Activated naive CD4-positive, alpha-beta T cell treated with anti-CD3 and anti-CD28 coated beads, Interleukin-2, amount 50 U/mL, for 24 hours (primary cell): ENCODE measurements around the gene UPK3BL1.
"Not testable (repeated sequence)": the region's sequence is repeated elsewhere in the genome, so short reads cannot be mapped to it uniquely, and the experiment has no call there.

Experiments
- H3K27ac Mint-ChIP-seq: one replicate; pipeline ENCODE4 v1.8.0; 2021; ENCODE audit warnings: mild to moderate bottlenecking, mixed read lengths
- H3K27me3 Mint-ChIP-seq: one replicate; pipeline ENCODE4 v1.8.0; 2021; ENCODE audit warnings: mixed read lengths
- H3K36me3 Mint-ChIP-seq: one replicate; pipeline ENCODE4 v1.8.0; 2021; ENCODE audit warnings: mixed read lengths
- H3K4me1 Mint-ChIP-seq: one replicate; pipeline ENCODE4 v1.8.0; 2021; ENCODE audit warnings: mixed read lengths
- H3K4me3 Mint-ChIP-seq: one replicate; pipeline ENCODE4 v1.8.0; 2021; ENCODE audit warnings: mild to moderate bottlenecking, mixed read lengths
- H3K9me3 Mint-ChIP-seq: one replicate; pipeline ENCODE4 v1.8.0; 2021; ENCODE audit warnings: mixed read lengths

Gene UPK3BL1

GRCh38 chr7:102606848-102607247, 35.7 kb downstream of the UPK3BL1 start:
- H3K27ac Mint-ChIP-seq, H3K27me3 Mint-ChIP-seq, H3K36me3 Mint-ChIP-seq, H3K4me1 Mint-ChIP-seq, H3K9me3 Mint-ChIP-seq, H3K4me3 Mint-ChIP-seq: not testable (repeated sequence)

DNA sequence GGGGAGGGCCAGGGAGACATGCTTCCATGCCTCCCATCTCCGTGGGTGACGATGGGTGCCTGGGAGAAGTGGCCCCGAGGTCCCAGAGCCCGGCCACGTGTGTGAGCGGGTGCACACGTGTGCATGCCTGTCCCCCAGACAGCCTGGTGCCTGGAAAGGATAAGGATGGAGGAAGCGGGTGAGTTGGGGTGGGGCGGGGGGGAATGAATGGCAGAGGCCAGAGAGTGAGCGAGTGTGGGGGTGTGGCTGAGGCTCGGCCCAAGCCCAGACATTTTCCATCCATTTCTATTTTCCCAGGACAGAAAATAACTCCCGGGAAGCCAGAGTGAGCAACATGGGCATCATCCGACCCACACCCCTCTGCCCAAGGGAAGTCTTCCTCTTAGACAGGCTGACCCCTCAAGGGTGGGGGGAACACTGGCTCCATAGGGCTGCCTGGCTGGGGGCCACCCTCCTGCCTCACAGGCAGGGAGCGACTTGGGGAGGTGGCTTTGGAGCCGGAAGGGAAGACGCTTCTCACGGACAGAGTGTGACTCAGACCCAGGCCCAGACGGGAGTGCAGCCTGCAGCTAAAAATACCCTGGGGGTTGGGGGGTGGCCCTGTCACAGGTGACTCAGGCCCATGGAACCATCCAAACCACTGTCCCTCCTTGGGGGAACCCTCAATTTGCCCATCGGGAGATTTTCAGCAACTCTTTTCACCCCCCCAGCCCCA, 38.0 kb downstream of the UPK3BL1 start:
- H3K27ac Mint-ChIP-seq, H3K9me3 Mint-ChIP-seq, H3K4me1 Mint-ChIP-seq, H3K27me3 Mint-ChIP-seq, H3K36me3 Mint-ChIP-seq, H3K4me3 Mint-ChIP-seq: not testable (repeated sequence)

GRCh38 chr7:102602317-102602716, 40.3 kb downstream of the UPK3BL1 start:
- H3K4me1 Mint-ChIP-seq, H3K27me3 Mint-ChIP-seq, H3K27ac Mint-ChIP-seq, H3K4me3 Mint-ChIP-seq, H3K9me3 Mint-ChIP-seq, H3K36me3 Mint-ChIP-seq: not testable (repeated sequence)

DNA sequence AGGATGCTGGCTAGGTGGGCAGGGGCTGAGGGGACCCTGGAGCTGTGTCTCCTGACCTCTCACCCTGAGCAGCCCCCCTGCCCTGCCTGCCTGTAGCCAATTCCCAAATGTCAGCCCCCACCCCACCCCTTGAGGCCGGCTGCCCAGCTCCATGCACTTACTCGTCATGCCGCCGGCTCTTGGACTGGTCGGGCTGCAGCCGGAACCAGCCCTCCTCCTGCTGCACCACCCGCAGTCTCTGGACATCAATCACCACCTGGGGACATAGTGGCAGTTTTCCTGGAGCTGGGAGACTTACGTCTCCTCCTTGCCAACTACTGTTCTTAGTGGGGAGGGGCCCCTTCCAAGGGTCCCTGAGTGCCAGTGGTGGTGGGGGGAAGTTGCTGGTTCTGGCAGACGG, 42.9 kb downstream of the UPK3BL1 start:
- not testable (repeated sequence) for H3K4me1 Mint-ChIP-seq, H3K27me3 Mint-ChIP-seq, H3K27ac Mint-ChIP-seq, H3K4me3 Mint-ChIP-seq, H3K36me3 Mint-ChIP-seq, H3K9me3 Mint-ChIP-seq

DNA sequence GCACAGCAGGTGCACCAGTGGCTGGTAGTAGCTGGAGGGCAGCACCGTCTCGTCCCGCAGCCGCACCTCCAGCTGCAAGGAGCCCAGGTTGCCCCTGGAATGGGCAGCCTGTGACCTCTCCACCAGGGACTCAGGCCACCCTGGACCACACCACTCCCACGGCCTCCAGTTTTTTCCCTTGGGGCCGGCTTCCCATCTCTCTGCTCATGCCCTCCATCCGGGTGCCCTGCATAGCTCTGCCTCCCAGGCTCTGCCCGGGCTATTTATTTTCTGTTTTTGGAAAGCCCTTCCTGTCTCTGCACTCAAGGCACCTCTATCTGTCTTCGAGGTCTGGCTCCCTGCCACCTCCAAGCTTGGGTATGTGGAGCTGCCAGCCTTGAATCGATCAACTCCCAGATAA, 46.6 kb downstream of the UPK3BL1 start:
- H3K4me1 Mint-ChIP-seq, H3K4me3 Mint-ChIP-seq, H3K9me3 Mint-ChIP-seq, H3K36me3 Mint-ChIP-seq, H3K27me3 Mint-ChIP-seq, H3K27ac Mint-ChIP-seq: not testable (repeated sequence)

- not testable (repeated sequence) for H3K4me3 Mint-ChIP-seq, H3K9me3 Mint-ChIP-seq, H3K27ac Mint-ChIP-seq, H3K4me1 Mint-ChIP-seq, H3K36me3 Mint-ChIP-seq, H3K27me3 Mint-ChIP-seq
Observed at GRCh38 chr7:102593637-102594334, 48.8 kb downstream of the UPK3BL1 start.

GRCh38 chr7:102592477-102593019, 50.0 kb downstream of the UPK3BL1 start:
- H3K4me1 Mint-ChIP-seq, H3K9me3 Mint-ChIP-seq, H3K27ac Mint-ChIP-seq, H3K36me3 Mint-ChIP-seq, H3K4me3 Mint-ChIP-seq, H3K27me3 Mint-ChIP-seq: not testable (repeated sequence)

GRCh38 chr7:102589857-102590256, 52.7 kb downstream of the UPK3BL1 start:
- H3K4me1 Mint-ChIP-seq, H3K9me3 Mint-ChIP-seq, H3K4me3 Mint-ChIP-seq, H3K36me3 Mint-ChIP-seq, H3K27me3 Mint-ChIP-seq, H3K27ac Mint-ChIP-seq: not testable (repeated sequence)
